ENCODE data around the gene CD300LB.

GRCh38 chr17:74474043-74474792 is 57.1 kb downstream of the CD300LB start:
- TF ChIP-seq EZH2 (IDR thresholded peaks at IDR 0.05; ENCODE audit: insufficient read depth, poor library complexity, severe bottlenecking) = no peak
- no peak for TF ChIP-seq EZH2phosphoT487 (IDR thresholded peaks at IDR 0.05; ENCODE audit: insufficient read depth, low read depth)
